ENCODE results near the gene VWF.

DNA sequence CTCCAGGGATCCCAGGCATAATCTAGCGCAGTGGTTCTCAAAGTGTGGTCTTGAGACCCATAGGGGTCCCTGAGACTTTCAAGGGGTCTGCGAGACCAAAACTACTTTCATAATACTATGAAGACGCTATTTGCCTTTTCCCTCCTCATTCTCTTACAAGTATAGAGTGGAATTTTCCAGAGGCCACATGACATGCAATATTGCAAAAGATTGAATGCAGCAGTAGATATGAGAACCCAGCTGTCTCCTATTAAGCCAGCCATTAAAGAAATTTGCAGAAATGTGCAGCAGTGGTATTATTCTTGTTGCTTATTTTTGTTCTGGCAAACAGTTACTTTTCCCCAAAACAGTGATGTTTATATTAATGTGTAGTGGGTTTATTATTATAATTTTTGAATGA is 62.8 kb downstream of the VWF start:
- TF ChIP-seq, protein P1, sequence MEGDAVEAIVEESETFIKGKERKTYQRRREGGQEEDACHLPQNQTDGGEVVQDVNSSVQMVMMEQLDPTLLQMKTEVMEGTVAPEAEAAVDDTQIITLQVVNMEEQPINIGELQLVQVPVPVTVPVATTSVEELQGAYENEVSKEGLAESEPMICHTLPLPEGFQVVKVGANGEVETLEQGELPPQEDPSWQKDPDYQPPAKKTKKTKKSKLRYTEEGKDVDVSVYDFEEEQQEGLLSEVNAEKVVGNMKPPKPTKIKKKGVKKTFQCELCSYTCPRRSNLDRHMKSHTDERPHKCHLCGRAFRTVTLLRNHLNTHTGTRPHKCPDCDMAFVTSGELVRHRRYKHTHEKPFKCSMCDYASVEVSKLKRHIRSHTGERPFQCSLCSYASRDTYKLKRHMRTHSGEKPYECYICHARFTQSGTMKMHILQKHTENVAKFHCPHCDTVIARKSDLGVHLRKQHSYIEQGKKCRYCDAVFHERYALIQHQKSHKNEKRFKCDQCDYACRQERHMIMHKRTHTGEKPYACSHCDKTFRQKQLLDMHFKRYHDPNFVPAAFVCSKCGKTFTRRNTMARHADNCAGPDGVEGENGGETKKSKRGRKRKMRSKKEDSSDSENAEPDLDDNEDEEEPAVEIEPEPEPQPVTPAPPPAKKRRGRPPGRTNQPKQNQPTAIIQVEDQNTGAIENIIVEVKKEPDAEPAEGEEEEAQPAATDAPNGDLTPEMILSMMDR (IDR thresholded peaks at IDR 0.05; ENCODE audit: low read length), result no peak
- TF ChIP-seq EZH2 (optimal IDR thresholded peaks at IDR 0.05; ENCODE audit: low read depth, low read length), result no peak

Data from MM.1S (cell line).